Astrocyte of the cerebellum (primary cell): ENCODE measurements around the gene SH3BGRL2.

Source experiments
- DNase-seq: peaks from one replicate; pipeline ENCODE4 v3.0.0-alpha.2; 2011; ENCODE audit warnings: low read depth
- H3K4me3 ChIP-seq: 2 replicates; pipeline ENCODE4 v1.5.1; 2011; ENCODE audit warnings: mild to moderate bottlenecking, low read depth, low read length, moderate library complexity
- CTCF ChIP-seq: IDR thresholded peaks from 2 replicates; pipeline ENCODE4 v1.5.1; 2012; ENCODE audit warnings: low read length, low read depth, moderate library complexity, mild to moderate bottlenecking; ENCODE audit errors: missing control alignments
- in situ Hi-C: cut with HindIII; loops from 2 replicates; pipeline ENCODE4 v1.10.0; 2017; ENCODE audit warnings: low sequenced_read_pairs

Gene SH3BGRL2

DNA sequence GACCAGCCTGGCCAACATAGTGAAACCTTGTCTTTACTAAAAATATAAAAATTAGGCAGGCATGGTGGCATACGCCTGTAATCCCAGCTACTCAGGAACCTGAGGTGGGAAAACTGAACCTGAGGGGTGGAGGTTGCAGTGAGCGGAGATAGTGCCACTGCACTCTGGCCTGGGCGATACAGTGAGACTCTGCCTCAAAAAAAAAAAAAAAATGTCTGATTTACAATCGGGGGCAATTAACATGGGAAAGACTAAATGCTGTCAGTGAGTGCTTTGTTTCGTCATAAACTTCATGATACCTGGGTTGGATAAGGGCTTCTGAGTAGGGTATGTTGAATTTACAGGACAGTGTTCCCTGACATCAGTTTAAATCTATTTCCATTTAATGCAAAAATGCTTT lies 8.0 kb upstream of the SH3BGRL2 start:
- no peak overlapping the region for H3K4me3 ChIP-seq
- no peak for DNase-seq
- TF ChIP-seq CTCF, result no peak
- in situ Hi-C loops, result no loop called here

DNA sequence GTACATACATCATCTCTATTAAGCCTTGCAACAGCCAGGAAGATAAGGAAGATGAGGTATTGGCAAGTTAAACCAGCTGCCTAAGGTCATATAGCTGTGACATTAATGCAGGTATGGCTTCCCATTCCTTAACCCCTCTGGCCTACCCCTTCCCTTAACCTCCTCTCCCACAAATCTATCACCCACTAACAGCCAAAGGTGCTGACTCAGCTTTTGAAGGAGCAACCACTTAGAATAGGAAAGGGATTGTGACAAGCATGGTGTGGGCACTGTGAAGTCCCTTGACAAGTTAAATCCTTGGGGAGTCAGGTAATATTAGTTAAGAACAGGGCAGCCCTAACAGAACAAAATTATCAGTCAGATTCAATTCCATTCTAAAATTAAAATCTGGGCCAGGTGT lies 5.4 kb upstream of the SH3BGRL2 start:
- in situ Hi-C loops, result no loop called here
- no peak overlapping the region for H3K4me3 ChIP-seq
- no peak for TF ChIP-seq CTCF
- DNase-seq, result no peak

DNA sequence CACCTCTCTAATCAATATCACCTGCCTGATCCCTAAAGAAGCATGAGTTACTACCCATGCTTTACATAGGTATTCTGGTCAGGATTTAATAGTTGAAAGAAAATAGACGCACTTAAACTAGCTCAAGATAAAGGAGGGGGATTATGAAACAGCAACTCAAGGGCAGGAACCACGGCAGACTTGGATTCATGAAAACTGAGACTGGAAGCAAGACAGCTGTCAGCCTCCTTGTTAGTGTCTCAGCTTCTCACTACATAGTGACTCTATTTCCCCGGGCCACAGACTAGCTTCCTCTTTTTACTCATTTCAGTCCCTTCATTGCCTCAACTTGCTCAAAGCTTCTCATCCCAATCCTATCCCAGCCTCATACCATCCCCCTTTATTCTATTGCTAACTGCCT lies 4.3 kb upstream of the SH3BGRL2 start:
- DNase-seq, result no peak
- TF ChIP-seq CTCF, result no peak
- no peak overlapping the region for H3K4me3 ChIP-seq
- in situ Hi-C loops, result no loop called here

DNA sequence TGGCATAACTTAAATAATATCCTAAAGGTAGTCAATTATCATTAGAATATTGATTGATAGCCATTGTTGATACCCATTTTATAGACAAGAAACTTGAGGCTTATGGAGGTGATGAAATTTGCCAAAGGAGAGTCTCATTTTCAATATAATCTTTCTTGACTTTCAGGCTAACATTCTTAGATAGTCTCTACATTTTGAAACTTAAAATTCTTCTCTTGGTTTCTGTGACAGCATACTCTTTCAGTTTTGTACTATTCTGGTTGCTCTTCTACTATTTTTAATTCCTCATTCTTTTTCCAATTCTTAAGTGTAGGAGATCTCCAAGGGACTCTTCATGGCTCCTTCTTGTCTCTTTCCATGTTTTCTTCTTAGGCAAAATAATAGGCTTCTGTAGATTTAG lies 3.7 kb upstream of the SH3BGRL2 start:
- in situ Hi-C loops, result no loop called here
- no peak overlapping the region for H3K4me3 ChIP-seq
- no peak for TF ChIP-seq CTCF
- DNase-seq, result no peak

DNA sequence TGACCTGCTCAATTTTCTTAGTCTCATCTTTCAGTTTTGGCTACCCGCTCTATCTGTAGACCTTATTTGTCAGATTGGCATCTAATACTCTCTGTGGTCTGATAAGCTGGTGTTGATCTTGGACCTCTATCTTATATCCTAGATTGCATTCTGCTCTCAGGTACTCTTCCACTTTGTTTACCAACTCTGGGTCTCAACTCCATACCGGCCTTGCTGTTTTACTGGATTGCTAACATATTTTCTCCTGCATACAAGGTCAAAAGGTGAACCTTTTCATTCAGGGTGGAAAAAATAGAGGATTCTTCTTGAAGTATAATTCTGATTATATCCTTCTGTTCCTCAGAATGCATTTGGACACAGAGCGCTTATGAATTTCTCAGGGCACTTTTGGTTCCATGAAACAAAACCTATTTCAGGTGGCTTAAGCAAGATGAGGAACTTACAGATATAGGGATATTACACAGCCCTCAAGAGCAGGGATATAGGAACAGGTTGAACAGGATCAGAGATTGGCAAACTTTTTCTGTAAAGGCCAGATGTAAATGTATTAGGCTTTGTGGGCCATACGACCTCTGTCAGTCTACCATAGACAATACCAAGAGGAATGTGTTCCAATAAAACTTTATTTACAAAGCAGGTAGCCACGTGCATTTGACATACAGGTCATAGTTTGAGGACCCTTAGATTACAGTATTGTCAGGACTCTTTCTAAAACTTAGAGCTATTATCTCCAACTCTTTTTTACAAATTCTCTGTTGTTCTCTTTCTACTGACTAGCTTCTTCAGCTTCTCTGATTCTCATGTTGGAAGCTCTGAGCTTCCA lies 2.5 kb upstream of the SH3BGRL2 start:
- in situ Hi-C loops, result no loop called here
- no peak overlapping the region for H3K4me3 ChIP-seq
- no peak for TF ChIP-seq CTCF
- no peak for DNase-seq

DNA sequence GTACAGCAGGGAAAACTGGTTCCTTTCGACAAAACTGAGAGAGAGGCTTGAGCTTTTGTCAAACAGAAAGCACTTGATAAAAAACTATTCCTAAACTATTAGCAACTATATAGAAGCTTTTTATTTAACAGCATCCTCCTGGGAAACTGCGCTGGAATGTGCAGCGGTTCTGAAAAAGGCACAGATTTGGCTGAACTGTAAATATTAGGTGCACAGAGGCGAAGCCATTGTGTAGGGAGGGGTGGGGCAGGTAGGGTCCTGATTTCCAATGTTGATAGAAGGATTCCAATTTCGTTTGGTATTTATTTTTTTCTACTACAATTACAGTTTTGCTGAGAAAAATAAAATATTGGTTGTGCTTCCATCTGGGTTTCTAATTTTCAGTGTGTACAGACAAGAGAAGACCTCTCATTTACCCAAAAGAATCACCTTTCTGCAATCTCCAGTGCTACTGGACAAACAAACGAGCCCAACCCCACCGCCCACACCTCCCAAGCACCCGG lies 698 bp upstream of the SH3BGRL2 start:
- peak overlapping the region; percentile 77 for H3K4me3 ChIP-seq
- DNase-seq, result no peak
- no peak for TF ChIP-seq CTCF
- in situ Hi-C loops, result no loop called here
